ENCODE measurements around the gene RCOR3. TPM values are rescaled to one million over a fixed set of nuclear protein-coding genes. Genes with fewer than 3 reads are reported as not detected.

RCOR3 gene
- total RNA-seq, 1 experiment from 2014 or later: 12.7 TPM

GRCh38 chr1:211340622-211341507 is 81.7 kb downstream of the RCOR3 start:
- TF ChIP-seq EZH2 (IDR thresholded peaks at IDR 0.05; ENCODE audit: low read length, unreplicated experiment): no peak
- H3F3A ChIP-seq (ENCODE audit: low read length, unreplicated experiment): no peaks in the 10 kb centered on the region
- no peak overlapping the region for H3K4me3 ChIP-seq (ENCODE audit: low read length)
- no peak overlapping the region for H3K27ac ChIP-seq (ENCODE audit: low read length)
- H3K79me2 ChIP-seq (ENCODE audit: low read length): no peaks in the 10 kb centered on the region
- no peaks in the 10 kb centered on the region for H3K9me3 ChIP-seq (ENCODE audit: low read length)
- no TSS peak for BruUV-seq (replicated peaks)
- DNase-seq (no peak), ATAC-seq (no peak)
- no peak overlapping the region for H3K4me2 ChIP-seq (ENCODE audit: low read length)
- no peaks in the 10 kb centered on the region for H3K36me3 ChIP-seq (ENCODE audit: low read depth, low read length)
- H2AFZ ChIP-seq (ENCODE audit: low read length): no peak overlapping the region
- no peak overlapping the region for H3K9ac ChIP-seq (ENCODE audit: low read length)
- intact Hi-C loops (cut with micrococcal nuclease): no loop called here
- no peaks in the 10 kb centered on the region for H4K20me1 ChIP-seq (ENCODE audit: low read length)
- ChIA-PET POLR2A (ENCODE audit: unreplicated experiment) (no interaction called here), CTCF (no interaction called here)
- 0 out of 2 replicates have a peak, but pooled peaks cover 3% of the 10 kb centered on the region for H3K4me1 ChIP-seq (ENCODE audit: insufficient read depth, low read length)
- H3K27me3 ChIP-seq (ENCODE audit: low read length): no peaks in the 10 kb centered on the region
- no peaks in the 10 kb centered on the region for H3K9me2 ChIP-seq (replicated peaks; ENCODE audit: low read length)

DNA sequence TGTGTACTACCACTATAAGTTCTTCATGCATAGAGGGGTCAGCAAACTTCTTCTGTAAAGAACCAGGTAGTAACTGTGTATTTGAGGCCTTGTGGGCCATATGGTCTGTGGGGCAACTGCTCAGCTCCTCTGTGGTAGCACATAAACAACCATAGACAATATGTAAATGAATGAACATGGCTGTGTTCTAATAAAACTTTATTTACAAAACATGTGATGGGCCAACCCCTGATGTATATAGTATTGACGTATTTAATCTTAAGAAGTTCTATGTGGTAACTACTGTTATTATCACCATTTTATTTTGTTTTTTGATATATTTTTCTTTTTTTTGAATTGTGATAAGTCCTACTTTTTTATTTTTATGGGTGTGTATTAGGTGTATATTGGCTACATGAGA is 82.8 kb downstream of the RCOR3 start:
- Histone ChIP-seq H3K9me3 (ENCODE audit: low read length) (no peaks in the 10 kb centered on the region), H2AFZ (ENCODE audit: low read length) (no peak overlapping the region), H3K9ac (ENCODE audit: low read length) (no peak overlapping the region), H4K20me1 (ENCODE audit: low read length) (no peaks in the 10 kb centered on the region), H3K4me2 (ENCODE audit: low read length) (no peak overlapping the region), H3K27ac (ENCODE audit: low read length) (no peak overlapping the region), H3K36me3 (ENCODE audit: low read depth, low read length) (no peaks in the 10 kb centered on the region), H3F3A (ENCODE audit: low read length, unreplicated experiment) (no peaks in the 10 kb centered on the region), H3K27me3 (ENCODE audit: low read length) (no peaks in the 10 kb centered on the region), H3K4me3 (ENCODE audit: low read length) (no peak overlapping the region), H3K9me2 (replicated peaks; ENCODE audit: low read length) (no peaks in the 10 kb centered on the region), H3K4me1 (ENCODE audit: insufficient read depth, low read length) (no peaks in the 10 kb centered on the region), H3K79me2 (ENCODE audit: low read length) (no peaks in the 10 kb centered on the region)
- intact Hi-C loops (cut with micrococcal nuclease): no loop called here
- TF ChIP-seq EZH2 (IDR thresholded peaks at IDR 0.05; ENCODE audit: low read length, unreplicated experiment): no peak
- TF ChIP-seq, protein P1, sequence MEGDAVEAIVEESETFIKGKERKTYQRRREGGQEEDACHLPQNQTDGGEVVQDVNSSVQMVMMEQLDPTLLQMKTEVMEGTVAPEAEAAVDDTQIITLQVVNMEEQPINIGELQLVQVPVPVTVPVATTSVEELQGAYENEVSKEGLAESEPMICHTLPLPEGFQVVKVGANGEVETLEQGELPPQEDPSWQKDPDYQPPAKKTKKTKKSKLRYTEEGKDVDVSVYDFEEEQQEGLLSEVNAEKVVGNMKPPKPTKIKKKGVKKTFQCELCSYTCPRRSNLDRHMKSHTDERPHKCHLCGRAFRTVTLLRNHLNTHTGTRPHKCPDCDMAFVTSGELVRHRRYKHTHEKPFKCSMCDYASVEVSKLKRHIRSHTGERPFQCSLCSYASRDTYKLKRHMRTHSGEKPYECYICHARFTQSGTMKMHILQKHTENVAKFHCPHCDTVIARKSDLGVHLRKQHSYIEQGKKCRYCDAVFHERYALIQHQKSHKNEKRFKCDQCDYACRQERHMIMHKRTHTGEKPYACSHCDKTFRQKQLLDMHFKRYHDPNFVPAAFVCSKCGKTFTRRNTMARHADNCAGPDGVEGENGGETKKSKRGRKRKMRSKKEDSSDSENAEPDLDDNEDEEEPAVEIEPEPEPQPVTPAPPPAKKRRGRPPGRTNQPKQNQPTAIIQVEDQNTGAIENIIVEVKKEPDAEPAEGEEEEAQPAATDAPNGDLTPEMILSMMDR (conservative IDR thresholded peaks at IDR 0.05; ENCODE audit: low read depth, low read length): no peak
- TF ChIP-seq EZH2phosphoT487 (IDR thresholded peaks at IDR 0.05; ENCODE audit: borderline replicate concordance, low read length): no peak
- DNase-seq (no peak), ATAC-seq (no peak)
- ChIA-PET CTCF (no interaction called here), POLR2A (ENCODE audit: unreplicated experiment) (no interaction called here)
- no TSS peak for BruUV-seq (replicated peaks)

GRCh38 chr1:211343607-211344006 is 84.4 kb downstream of the RCOR3 start:
- TF ChIP-seq, protein P1 (conservative IDR thresholded peaks at IDR 0.05; ENCODE audit: low read depth, low read length): no peak
- no peak for TF ChIP-seq EZH2 (IDR thresholded peaks at IDR 0.05; ENCODE audit: low read length, unreplicated experiment)
- ChIA-PET CTCF (no interaction called here), POLR2A (ENCODE audit: unreplicated experiment) (no interaction called here)
- H3K36me3 ChIP-seq (ENCODE audit: low read depth, low read length): no peaks in the 10 kb centered on the region
- H3K4me3 ChIP-seq (ENCODE audit: low read length): no peak overlapping the region
- no peak for ATAC-seq
- no peaks in the 10 kb centered on the region for H3K9me2 ChIP-seq (replicated peaks; ENCODE audit: low read length)
- H3K9ac ChIP-seq (ENCODE audit: low read length): no peak overlapping the region
- H3F3A ChIP-seq (ENCODE audit: low read length, unreplicated experiment): no peaks in the 10 kb centered on the region
- H2AFZ ChIP-seq (ENCODE audit: low read length): no peak overlapping the region
- H3K9me3 ChIP-seq (ENCODE audit: low read length): no peaks in the 10 kb centered on the region
- DNase-seq: peak; percentile 46
- no peak overlapping the region for H3K4me2 ChIP-seq (ENCODE audit: low read length)
- no peak overlapping the region for H3K27ac ChIP-seq (ENCODE audit: low read length)
- intact Hi-C loops (cut with micrococcal nuclease): no loop called here
- H3K4me1 ChIP-seq (ENCODE audit: insufficient read depth, low read length): no peaks in the 10 kb centered on the region
- H3K27me3 ChIP-seq (ENCODE audit: low read length): no peaks in the 10 kb centered on the region
- BruUV-seq (replicated peaks): no TSS peak
- H3K79me2 ChIP-seq (ENCODE audit: low read length): no peaks in the 10 kb centered on the region
- no peaks in the 10 kb centered on the region for H4K20me1 ChIP-seq (ENCODE audit: low read length)

Data from PC-3 (cell line).